Measurements from ENCODE around the gene SEBOX. TPM values are rescaled to one million over a fixed set of nuclear protein-coding genes. Genes with fewer than 3 reads are reported as not detected.

Gene SEBOX
- polyA plus RNA-seq, 3 donors = not detected

Other genes starting within 250 kb of the SEBOX start
- gene TMEM97, start 46.0 kb downstream of the SEBOX start, polyA plus RNA-seq = 10 to 100 TPM in 1 of 3 donors, 1 to 10 TPM in 2; 3.6 to 56.1 (median 4.9) TPM
- 10 to 100 TPM; 27.9 to 67.0 (median 66.0) TPM for gene IFT20, start 29.7 kb downstream of the SEBOX start, polyA plus RNA-seq
- 10 to 100 TPM; 18.1 to 38.0 (median 22.9) TPM for gene TNFAIP1, start 29.4 kb downstream of the SEBOX start, polyA plus RNA-seq
- gene POLDIP2, start 7.7 kb downstream of the SEBOX start, polyA plus RNA-seq = 10 to 100 TPM; 55.1 to 89.6 (median 58.5) TPM
- gene VTN, start 5.1 kb upstream of the SEBOX start, polyA plus RNA-seq = 1 to 10 TPM; 2.1 to 6.9 (median 2.1) TPM
- gene SARM1, start 6.5 kb upstream of the SEBOX start, polyA plus RNA-seq = 10 to 100 TPM in 1 of 3 donors, 1 to 10 TPM in 2; 3.7 to 13.1 (median 9.8) TPM
- 1 to 10 TPM; 1.2 to 5.3 (median 3.9) TPM for gene SLC46A1, start 41.0 kb upstream of the SEBOX start, polyA plus RNA-seq
- under 1 TPM in 2 of 3 donors, not detected in 1; 0.03 to 0.09 TPM for gene SLC13A2, start 108.4 kb upstream of the SEBOX start, polyA plus RNA-seq
- under 1 TPM in 2 of 3 donors, not detected in 1; 0.01 to 0.03 TPM for gene FOXN1, start 141.1 kb upstream of the SEBOX start, polyA plus RNA-seq
- gene UNC119, start 187.4 kb upstream of the SEBOX start, polyA plus RNA-seq = 10 to 100 TPM; 12.5 to 16.6 (median 15.0) TPM
- gene PIGS, start 206.3 kb upstream of the SEBOX start, polyA plus RNA-seq = 10 to 100 TPM; 18.9 to 60.3 (median 24.8) TPM
- gene ALDOC, start 211.7 kb upstream of the SEBOX start, polyA plus RNA-seq = 10 to 100 TPM in 2 of 3 donors, 1 to 10 TPM in 1; 5.4 to 59.0 (median 23.8) TPM
- 1 to 10 TPM; 1.5 to 3.3 (median 2.9) TPM for gene SPAG5, start 233.8 kb upstream of the SEBOX start, polyA plus RNA-seq
- 1 to 10 TPM; 1.8 to 3.3 (median 2.9) TPM for gene RSKR, start 249.0 kb upstream of the SEBOX start, polyA plus RNA-seq

Data from adipose tissue (tissue), 3 donors.